SIG-M5 treated with dmso at 0.1 percent for 504 hours (cell line): ENCODE data around the gene CMYA5.

Source experiments
- DNase-seq: peaks from one replicate; lab custom pipeline; 2025; ENCODE audit not compliant: unreplicated experiment; lab: John Stamatoyannopoulos, UW

The CMYA5 gene

GRCh38 chr5:79834098-79834753 is 144.6 kb downstream of the CMYA5 start:
- no peak for DNase-seq

- no peak for DNase-seq
These were observed 145.4 kb downstream of the CMYA5 start for GRCh38 chr5:79834754-79835714.

- no peak for DNase-seq
These were observed 148.3 kb downstream of the CMYA5 start for GRCh38 chr5:79837761-79838551.

- DNase-seq = no peak
These were observed 150.7 kb downstream of the CMYA5 start for GRCh38 chr5:79840084-79840990.

GRCh38 chr5:79841172-79841571 is 151.5 kb downstream of the CMYA5 start:
- DNase-seq = no peak

- DNase-seq = no peak
These were observed 152.6 kb downstream of the CMYA5 start for GRCh38 chr5:79842006-79842881.

GRCh38 chr5:79842991-79843390 is 153.4 kb downstream of the CMYA5 start:
- DNase-seq = no peak

- DNase-seq = no peak
These were observed 154.1 kb downstream of the CMYA5 start for GRCh38 chr5:79843450-79844388.

- no peak for DNase-seq
These were observed 154.9 kb downstream of the CMYA5 start for GRCh38 chr5:79844571-79844970.

GRCh38 chr5:79845448-79846197 is 156.0 kb downstream of the CMYA5 start:
- no peak for DNase-seq

GRCh38 chr5:79846198-79846521 is 156.5 kb downstream of the CMYA5 start:
- DNase-seq = no peak

GRCh38 chr5:79847561-79847960 is 157.9 kb downstream of the CMYA5 start:
- DNase-seq = no peak

- DNase-seq = no peak
These were observed 159.4 kb downstream of the CMYA5 start for GRCh38 chr5:79849061-79849460.
